Parathyroid adenoma (tissue), 2 donors: Measurements from ENCODE around the gene TRIM13.

Experiments used
- H2AFZ ChIP-seq: fragments of 300-600 bp; sonication (generic); one replicate; pipeline ENCODE4 v1.7.0; 2017; ENCODE audit warnings: antibody characterized with exemption, mild to moderate bottlenecking
- H3K27ac ChIP-seq: fragments of 300-600 bp; sonication (generic); one replicate; pipeline ENCODE4 v1.7.0; 2017
- H3K27me3 ChIP-seq: fragments of 300-600 bp; sonication (generic); one replicate; pipeline ENCODE4 v1.7.0; 2017; ENCODE audit warnings: low read length; ENCODE audit not compliant: control insufficient read depth, insufficient read depth
- H3K36me3 ChIP-seq: fragments of 300-600 bp; sonication (generic); one replicate; pipeline ENCODE4 v1.7.0; 2017; ENCODE audit warnings: low read length; ENCODE audit not compliant: control insufficient read depth, insufficient read depth
- H3K4me1 ChIP-seq: fragments of 300-600 bp; sonication (generic); one replicate; pipeline ENCODE4 v1.7.0; 2017; ENCODE audit warnings: control low read depth
- H3K4me2 ChIP-seq: fragments of 300-600 bp; sonication (generic); one replicate; pipeline ENCODE4 v1.7.0; 2017; ENCODE audit warnings: low read length
- H3K4me3 ChIP-seq: fragments of 300-600 bp; sonication (generic); one replicate; pipeline ENCODE4 v1.7.0; 2017; ENCODE audit warnings: low read depth, low read length
- H3K79me2 ChIP-seq: fragments of 300-600 bp; sonication (generic); one replicate; pipeline ENCODE4 v1.7.0; 2017; ENCODE audit warnings: control low read depth
- H3K9ac ChIP-seq: fragments of 300-600 bp; sonication (generic); one replicate; pipeline ENCODE4 v1.7.0; 2017; ENCODE audit warnings: mild to moderate bottlenecking
- H3K9me3 ChIP-seq: fragments of 300-600 bp; sonication (generic); one replicate; pipeline ENCODE4 v1.7.0; 2017; ENCODE audit warnings: low read length; ENCODE audit not compliant: control insufficient read depth
- CTCF ChIP-seq: fragments of 300-600 bp; sonication (generic); IDR thresholded peaks from one replicate; pipeline ENCODE4 v1.7.0; 2017; ENCODE audit warnings: antibody characterized with exemption, mild to moderate bottlenecking
- donor health status: primary hyperparathyroidism.

Gene TRIM13

GRCh38 chr13:49954674-49955455 is 42.0 kb upstream of the TRIM13 start:
- no peak overlapping the region for H3K4me3 ChIP-seq
- H3K79me2 ChIP-seq = no peaks in the 10 kb centered on the region
- H3K27me3 ChIP-seq = no peaks in the 10 kb centered on the region
- H3K36me3 ChIP-seq = no peaks in the 10 kb centered on the region
- no peaks in the 10 kb centered on the region for H3K4me1 ChIP-seq
- no peak for TF ChIP-seq CTCF
- H3K9me3 ChIP-seq = no peaks in the 10 kb centered on the region
- H3K4me2 ChIP-seq = no peak overlapping the region
- no peak overlapping the region for H3K27ac ChIP-seq
- no peak overlapping the region for H2AFZ ChIP-seq
- H3K9ac ChIP-seq = no peak overlapping the region

GRCh38 chr13:49956131-49956530 is 40.7 kb upstream of the TRIM13 start:
- H3K36me3 ChIP-seq = no peaks in the 10 kb centered on the region
- no peaks in the 10 kb centered on the region for H3K4me1 ChIP-seq
- no peak for TF ChIP-seq CTCF
- no peak overlapping the region for H3K4me2 ChIP-seq
- H3K9ac ChIP-seq = no peak overlapping the region
- no peaks in the 10 kb centered on the region for H3K79me2 ChIP-seq
- no peaks in the 10 kb centered on the region for H3K9me3 ChIP-seq
- no peak overlapping the region for H3K4me3 ChIP-seq
- H3K27ac ChIP-seq = no peak overlapping the region
- H3K27me3 ChIP-seq = no peaks in the 10 kb centered on the region
- no peak overlapping the region for H2AFZ ChIP-seq

- no peak for TF ChIP-seq CTCF
- no peaks in the 10 kb centered on the region for H3K9me3 ChIP-seq
- H3K4me3 ChIP-seq = no peak overlapping the region
- H3K36me3 ChIP-seq = no peaks in the 10 kb centered on the region
- no peak overlapping the region for H2AFZ ChIP-seq
- no peak overlapping the region for H3K27ac ChIP-seq
- no peak overlapping the region for H3K4me2 ChIP-seq
- no peaks in the 10 kb centered on the region for H3K79me2 ChIP-seq
- no peaks in the 10 kb centered on the region for H3K27me3 ChIP-seq
- H3K9ac ChIP-seq = no peak overlapping the region
- no peaks in the 10 kb centered on the region for H3K4me1 ChIP-seq
Measured at GRCh38 chr13:49958321-49958720, 38.5 kb upstream of the TRIM13 start.

DNA sequence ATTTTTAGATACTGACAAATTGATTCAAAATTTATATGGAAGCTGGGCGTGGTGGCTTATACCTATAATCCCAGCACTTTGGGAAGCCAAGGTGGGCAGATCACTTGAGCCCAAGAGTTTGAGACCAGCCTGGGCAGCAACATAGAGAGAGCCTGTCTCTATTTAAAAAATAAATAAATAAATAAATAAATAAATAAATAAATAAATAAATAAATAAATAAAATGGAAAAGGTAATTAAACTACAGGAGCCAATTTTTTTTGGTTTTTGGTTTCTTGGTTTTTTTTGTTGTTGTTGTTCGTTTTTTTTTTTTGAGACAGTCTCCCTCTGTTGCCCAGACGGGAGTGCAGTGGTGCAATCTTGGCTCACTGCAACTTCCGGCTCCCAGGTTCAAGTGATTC is 29.4 kb upstream of the TRIM13 start:
- Histone ChIP-seq H3K9ac (no peak overlapping the region), H3K79me2 (no peaks in the 10 kb centered on the region), H3K4me2 (no peak overlapping the region), H2AFZ (no peak overlapping the region), H3K27ac (no peak overlapping the region), H3K4me1 (no peaks in the 10 kb centered on the region), H3K36me3 (no peaks in the 10 kb centered on the region), H3K27me3 (no peaks in the 10 kb centered on the region), H3K9me3 (no peaks in the 10 kb centered on the region), H3K4me3 (no peak overlapping the region)
- TF ChIP-seq CTCF = no peak

- Histone ChIP-seq H3K9me3 (no peaks in the 10 kb centered on the region), H3K36me3 (no peaks in the 10 kb centered on the region), H3K4me3 (no peak overlapping the region), H2AFZ (no peak overlapping the region), H3K9ac (no peak overlapping the region), H3K4me2 (no peak overlapping the region), H3K27me3 (no peaks in the 10 kb centered on the region), H3K4me1 (peaks cover 3% of the 10 kb centered on the region), H3K27ac (no peak overlapping the region), H3K79me2 (no peaks in the 10 kb centered on the region)
- no peak for TF ChIP-seq CTCF
Measured at GRCh38 chr13:49972709-49973108, 24.1 kb upstream of the TRIM13 start.
